Measurements from ENCODE around the gene PIGC. TPM values are rescaled to one million over a fixed set of nuclear protein-coding genes. Genes with fewer than 3 reads are reported as not detected.

PIGC gene
- total RNA-seq, 1 donor from 2014 or later: 20.9 TPM

GRCh38 chr1:172480431-172480830 is 36.6 kb upstream of the PIGC start:
- H3K36me3 Mint-ChIP-seq (ENCODE audit: low read depth): no peaks in the 10 kb centered on the region
- peaks cover 2% of the 10 kb centered on the region for H3K27me3 Mint-ChIP-seq (ENCODE audit: low read depth)
- no peaks in the 10 kb centered on the region for H3K9me3 Mint-ChIP-seq (ENCODE audit: low read depth)
- TF ChIP-seq CTCF (IDR thresholded peaks at IDR 0.05): no peak
- DNase-seq (ENCODE audit: low spot score): no peak
- peaks cover 4% of the 10 kb centered on the region for H3K4me1 Mint-ChIP-seq (ENCODE audit: low read depth)
- H3K27ac Mint-ChIP-seq (ENCODE audit: unreplicated experiment): no peak overlapping the region
- no peak overlapping the region for H3K4me3 Mint-ChIP-seq (ENCODE audit: unreplicated experiment)

- Mint-ChIP-seq H3K27ac (ENCODE audit: unreplicated experiment) (no peak overlapping the region), H3K4me3 (ENCODE audit: unreplicated experiment) (no peak overlapping the region), H3K9me3 (ENCODE audit: low read depth) (no peaks in the 10 kb centered on the region), H3K36me3 (ENCODE audit: low read depth) (no peaks in the 10 kb centered on the region), H3K27me3 (ENCODE audit: low read depth) (peaks cover 2% of the 10 kb centered on the region), H3K4me1 (ENCODE audit: low read depth) (peaks cover 4% of the 10 kb centered on the region)
- no peak for DNase-seq (ENCODE audit: low spot score)
- TF ChIP-seq CTCF (IDR thresholded peaks at IDR 0.05): no peak
These were observed 34.6 kb upstream of the PIGC start for GRCh38 chr1:172478485-172478884.

GRCh38 chr1:172477741-172478140 is 33.9 kb upstream of the PIGC start:
- no peak overlapping the region for H3K4me3 Mint-ChIP-seq (ENCODE audit: unreplicated experiment)
- H3K27me3 Mint-ChIP-seq (ENCODE audit: low read depth): peaks cover 2% of the 10 kb centered on the region
- H3K9me3 Mint-ChIP-seq (ENCODE audit: low read depth): no peaks in the 10 kb centered on the region
- TF ChIP-seq CTCF (IDR thresholded peaks at IDR 0.05): no peak
- H3K36me3 Mint-ChIP-seq (ENCODE audit: low read depth): no peaks in the 10 kb centered on the region
- no peak overlapping the region for H3K27ac Mint-ChIP-seq (ENCODE audit: unreplicated experiment)
- no peak for DNase-seq (ENCODE audit: low spot score)
- no peaks in the 10 kb centered on the region for H3K4me1 Mint-ChIP-seq (ENCODE audit: low read depth)

- no peak for DNase-seq (ENCODE audit: low spot score)
- no peak for TF ChIP-seq CTCF (IDR thresholded peaks at IDR 0.05)
- Mint-ChIP-seq H3K4me1 (ENCODE audit: low read depth) (no peaks in the 10 kb centered on the region), H3K27me3 (ENCODE audit: low read depth) (peaks cover 2% of the 10 kb centered on the region), H3K36me3 (ENCODE audit: low read depth) (no peaks in the 10 kb centered on the region), H3K9me3 (ENCODE audit: low read depth) (no peaks in the 10 kb centered on the region), H3K4me3 (ENCODE audit: unreplicated experiment) (no peak overlapping the region), H3K27ac (ENCODE audit: unreplicated experiment) (no peak overlapping the region)
These were observed 33.3 kb upstream of the PIGC start for GRCh38 chr1:172477216-172477615.

GRCh38 chr1:172476218-172476811 is 32.4 kb upstream of the PIGC start:
- H3K4me3 Mint-ChIP-seq (ENCODE audit: unreplicated experiment): no peak overlapping the region
- H3K9me3 Mint-ChIP-seq (ENCODE audit: low read depth): no peaks in the 10 kb centered on the region
- no peak overlapping the region for H3K27ac Mint-ChIP-seq (ENCODE audit: unreplicated experiment)
- no peaks in the 10 kb centered on the region for H3K27me3 Mint-ChIP-seq (ENCODE audit: low read depth)
- TF ChIP-seq CTCF (IDR thresholded peaks at IDR 0.05): no peak
- H3K36me3 Mint-ChIP-seq (ENCODE audit: low read depth): no peaks in the 10 kb centered on the region
- H3K4me1 Mint-ChIP-seq (ENCODE audit: low read depth): no peaks in the 10 kb centered on the region
- DNase-seq (ENCODE audit: low spot score): no peak
